ENCODE results near the gene DDO.

- no peak for TF ChIP-seq CTCF (conservative IDR thresholded peaks at IDR 0.05; ENCODE audit: low read depth in 2 of 2)
- no peak for TF ChIP-seq REST (IDR thresholded peaks at IDR 0.05; ENCODE audit: unreplicated experiment)
- no peak for TF ChIP-seq EZH2phosphoT487 (IDR thresholded peaks at IDR 0.05; ENCODE audit: unreplicated experiment)
- no peak for TF ChIP-seq ZNF331 (CRISPR knock-in tag; IDR thresholded peaks at IDR 0.05; ENCODE audit: low read depth)
- TF ChIP-seq POLR2AphosphoS5 (IDR thresholded peaks at IDR 0.05; ENCODE audit: low read depth) = no peak
- no peak for TF ChIP-seq STAT1 (IDR thresholded peaks at IDR 0.05; ENCODE audit: unreplicated experiment)
- no peak for TF ChIP-seq EZH2 (IDR thresholded peaks at IDR 0.05; ENCODE audit: low read depth, unreplicated experiment)
- TF ChIP-seq ETS1 (IDR thresholded peaks at IDR 0.05) = no peak
- no peak for TF ChIP-seq ZNF114 (CRISPR knock-in tag; IDR thresholded peaks at IDR 0.05)
- no peak for TF ChIP-seq NANOG (IDR thresholded peaks at IDR 0.05; ENCODE audit: borderline replicate concordance)
Observed at GRCh38 chr6:110439356-110439755, 24.0 kb upstream of the DDO start.
